HG03565 (cell line): ENCODE data around the gene RFX1.
"Not testable (repeated sequence)": the region's sequence is repeated elsewhere in the genome, so short reads cannot be mapped to it uniquely, and the experiment has no call there.

Experiments used
- ATAC-seq: cut with Tn5 transposase; IDR thresholded peaks from one replicate; pipeline ENCODE4 v1.9.1; 2021; ENCODE audit warnings: mild to moderate bottlenecking, moderate library complexity; ENCODE audit not compliant: unreplicated experiment

RFX1 gene

GRCh38 chr19:13979686-13980085 is 26.4 kb downstream of the RFX1 start:
- ATAC-seq = no peak

- no peak for ATAC-seq
These were observed 26.9 kb downstream of the RFX1 start for GRCh38 chr19:13979244-13979615.

- no peak for ATAC-seq
These were observed 27.5 kb downstream of the RFX1 start for GRCh38 chr19:13978351-13979243.

- no peak for ATAC-seq
These were observed 28.3 kb downstream of the RFX1 start for GRCh38 chr19:13977803-13978202.

- ATAC-seq = no peak
These were observed 29.7 kb downstream of the RFX1 start for GRCh38 chr19:13976446-13976845.

- no peak for ATAC-seq
These were observed 30.2 kb downstream of the RFX1 start for GRCh38 chr19:13975870-13976269.

- no peak for ATAC-seq
These were observed 32.0 kb downstream of the RFX1 start for GRCh38 chr19:13974073-13974472.

- ATAC-seq = not testable (repeated sequence)
These were observed 32.6 kb downstream of the RFX1 start for GRCh38 chr19:13973479-13973878.

- no peak for ATAC-seq
These were observed 33.6 kb downstream of the RFX1 start for GRCh38 chr19:13972368-13973155.

GRCh38 chr19:13971868-13972267 is 34.3 kb downstream of the RFX1 start:
- ATAC-seq = not testable (repeated sequence)

GRCh38 chr19:13969897-13970296 is 36.2 kb downstream of the RFX1 start:
- ATAC-seq = no peak

- no peak for ATAC-seq
These were observed 37.1 kb downstream of the RFX1 start for GRCh38 chr19:13968999-13969398.

- ATAC-seq = no peak
These were observed 37.7 kb downstream of the RFX1 start for GRCh38 chr19:13968383-13968935.

- ATAC-seq = not testable (repeated sequence)
These were observed 38.9 kb downstream of the RFX1 start for GRCh38 chr19:13967206-13967605.

GRCh38 chr19:13966684-13967128 is 39.4 kb downstream of the RFX1 start:
- no peak for ATAC-seq

GRCh38 chr19:13965926-13966683 is 40.0 kb downstream of the RFX1 start:
- ATAC-seq = no peak

GRCh38 chr19:13965377-13965896 is 40.7 kb downstream of the RFX1 start:
- no peak for ATAC-seq

GRCh38 chr19:13964776-13965175 is 41.3 kb downstream of the RFX1 start:
- ATAC-seq = no peak

- ATAC-seq = no peak
These were observed 42.5 kb downstream of the RFX1 start for GRCh38 chr19:13963603-13964105.
